CD1c-positive myeloid dendritic cell (primary cell): ENCODE data around the gene CADM4.

Experiments
- DNase-seq: peaks from one replicate; pipeline ENCODE4 v3.0.0-alpha.2; 2016; ENCODE audit errors: extremely low spot score

CADM4 gene

GRCh38 chr19:43634506-43634871 lies 5.2 kb downstream of the CADM4 start:
- DNase-seq = no peak

- DNase-seq = no peak
These were observed 5.6 kb downstream of the CADM4 start for GRCh38 chr19:43634068-43634467.

DNA sequence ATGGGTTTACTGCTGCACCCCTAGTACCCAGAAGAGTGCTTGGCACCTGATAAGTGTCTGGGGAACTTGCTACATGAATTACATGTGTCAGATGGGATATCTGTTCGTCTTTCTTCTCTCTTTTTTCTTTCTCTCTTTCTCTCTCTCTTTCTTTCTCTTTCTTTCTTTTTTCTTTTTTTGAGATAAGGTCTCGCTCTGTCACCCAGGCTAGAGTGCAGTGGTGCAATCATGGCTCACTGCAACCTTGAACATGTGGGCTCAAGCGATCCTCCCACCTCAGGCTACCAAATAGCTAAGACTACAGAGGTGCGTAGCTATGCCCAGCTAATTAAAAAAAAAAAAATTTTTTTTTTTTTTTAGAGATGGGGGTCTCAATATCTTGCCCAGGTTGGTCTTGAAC lies 6.1 kb downstream of the CADM4 start:
- no peak for DNase-seq

- DNase-seq = no peak
These were observed 8.2 kb downstream of the CADM4 start for GRCh38 chr19:43631491-43631890.

DNA sequence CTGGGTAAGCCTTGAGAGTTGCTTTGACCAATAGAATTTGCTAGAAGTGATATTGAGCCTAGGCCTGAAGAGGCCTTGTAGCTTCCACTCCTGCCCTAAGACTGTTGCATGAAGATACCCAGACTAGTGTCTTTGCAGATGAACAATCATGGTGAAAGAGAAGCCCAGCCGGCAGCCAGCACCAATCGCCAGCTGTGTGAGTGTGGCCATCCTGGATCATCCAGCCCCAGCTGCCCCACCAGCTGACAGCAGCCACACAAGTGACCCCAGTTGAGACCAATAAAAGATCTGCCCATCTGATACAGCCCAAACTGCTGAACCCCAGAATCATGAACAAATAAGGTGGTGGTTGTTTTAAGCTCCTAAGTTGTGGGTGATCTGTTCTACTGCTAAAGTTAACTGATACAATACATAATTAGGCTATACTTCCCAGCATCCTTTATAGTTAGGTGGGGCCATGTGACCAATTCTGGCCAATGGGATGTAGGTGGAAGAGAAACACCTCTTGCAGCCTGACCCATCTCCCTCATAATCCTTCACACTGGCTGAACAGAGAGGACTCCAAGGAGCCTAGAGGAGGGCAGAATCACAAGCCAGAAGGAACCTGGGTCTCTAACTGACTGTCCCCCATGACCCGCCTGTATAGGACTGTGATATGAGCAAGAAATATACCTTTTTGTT lies 10.9 kb downstream of the CADM4 start:
- DNase-seq = no peak

DNA sequence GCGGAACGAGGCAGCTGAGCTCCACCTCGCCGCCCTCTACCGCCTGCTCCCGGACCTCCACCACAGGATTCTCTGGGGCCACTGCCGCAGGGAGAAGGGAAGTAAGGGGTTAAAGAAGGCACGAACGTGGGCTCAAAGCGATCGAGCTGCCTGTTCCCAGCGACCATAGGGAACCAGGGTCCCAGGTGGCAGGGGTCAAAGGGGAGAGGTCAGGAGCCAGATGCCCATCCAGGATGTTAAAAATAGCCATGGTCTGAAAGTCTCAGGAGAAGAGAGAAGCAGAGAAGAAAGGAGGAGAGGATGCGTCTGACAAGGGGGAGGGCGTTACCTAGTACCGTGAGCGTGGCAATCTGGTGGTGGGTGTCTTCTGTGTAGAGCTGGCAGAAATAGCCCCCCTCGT lies 12.8 kb downstream of the CADM4 start:
- DNase-seq = no peak

DNA sequence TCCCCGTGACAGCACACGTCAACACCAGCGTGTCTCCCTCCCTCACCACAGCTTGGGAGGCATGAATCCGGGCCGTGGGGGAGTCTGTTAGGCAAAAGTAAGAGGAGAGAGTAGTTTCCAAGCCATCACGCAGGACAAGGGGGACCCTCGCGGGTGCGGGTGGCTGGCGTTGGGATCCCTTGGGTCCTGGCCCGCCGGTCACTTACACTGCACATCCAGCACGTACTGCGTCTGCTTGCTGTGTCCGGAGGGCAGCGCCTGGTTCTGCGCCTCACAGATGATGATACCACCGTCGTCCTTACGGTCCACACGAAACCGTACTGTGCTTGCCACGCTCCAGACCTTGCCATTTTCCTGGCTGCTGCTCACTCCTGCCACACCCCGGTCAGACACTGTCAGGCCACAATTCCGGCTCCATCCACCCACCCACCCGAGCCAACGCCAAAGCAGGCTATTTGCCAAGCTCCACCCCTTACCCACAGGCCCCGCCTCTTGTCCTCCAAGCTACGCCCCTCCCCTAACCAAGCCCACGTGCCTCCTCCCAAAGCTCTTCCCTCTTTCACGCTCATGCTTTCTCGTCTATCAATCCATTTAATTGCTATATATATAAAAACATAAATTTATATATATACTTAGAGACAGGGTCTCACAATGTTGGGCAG lies 13.6 kb downstream of the CADM4 start:
- peak; percentile 62 for DNase-seq

DNA sequence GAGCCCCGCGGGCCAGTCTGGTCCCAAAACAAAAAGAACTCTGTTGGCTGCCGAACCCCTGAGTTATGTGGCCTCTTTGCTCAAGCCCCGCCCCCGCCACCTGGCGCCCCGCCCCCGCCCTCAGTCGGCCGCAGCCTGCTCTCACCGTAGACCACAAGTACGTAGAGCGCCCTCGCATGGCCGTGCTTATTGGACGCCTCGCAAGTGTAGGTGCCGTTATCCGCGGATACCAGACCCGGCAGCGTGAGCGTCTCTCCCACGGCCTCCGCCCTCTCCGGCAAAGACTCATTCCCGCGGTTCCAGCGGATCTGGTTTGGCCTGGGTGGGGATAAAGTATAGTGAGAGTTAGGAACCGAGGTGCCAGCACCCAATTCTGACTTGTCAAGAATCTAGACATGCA lies 14.7 kb downstream of the CADM4 start:
- peak; percentile 72 for DNase-seq

DNA sequence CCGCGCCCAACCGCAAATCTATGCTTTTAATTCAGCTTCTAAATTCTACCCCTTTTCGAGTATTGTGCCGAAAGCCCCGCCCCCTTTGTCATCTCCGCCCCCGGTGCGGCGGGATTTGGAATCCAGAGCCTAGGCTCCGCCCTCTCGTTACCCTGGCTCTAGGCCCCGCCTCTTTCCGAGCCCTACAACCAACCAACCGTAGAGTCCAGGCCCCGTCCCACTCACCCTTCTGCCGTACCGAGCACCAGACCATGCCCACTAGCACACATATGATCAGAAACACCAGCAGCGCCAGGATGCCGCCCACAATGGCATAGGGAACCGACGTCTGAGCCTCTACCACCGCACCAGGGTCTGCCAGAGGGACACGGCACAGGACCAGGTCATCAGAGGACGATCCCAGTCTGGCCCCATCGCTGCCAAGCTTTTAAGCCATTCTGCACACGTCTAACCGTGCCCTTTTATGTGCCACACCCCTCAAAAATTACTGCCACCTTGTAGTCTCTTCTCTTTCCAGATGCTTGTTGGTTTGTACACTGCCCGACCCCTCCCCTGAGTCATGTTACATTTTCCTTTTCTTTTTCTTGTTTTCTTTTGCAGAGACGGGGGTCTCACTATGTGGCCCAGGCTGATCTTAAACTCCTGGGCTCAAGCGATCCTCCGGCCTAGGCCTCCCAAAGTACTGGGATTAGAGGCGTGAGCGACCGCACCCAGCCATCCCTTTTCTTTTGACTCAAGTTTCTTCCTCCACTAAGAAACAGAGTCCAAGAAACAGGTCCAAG lies 15.6 kb downstream of the CADM4 start:
- no peak for DNase-seq

DNA sequence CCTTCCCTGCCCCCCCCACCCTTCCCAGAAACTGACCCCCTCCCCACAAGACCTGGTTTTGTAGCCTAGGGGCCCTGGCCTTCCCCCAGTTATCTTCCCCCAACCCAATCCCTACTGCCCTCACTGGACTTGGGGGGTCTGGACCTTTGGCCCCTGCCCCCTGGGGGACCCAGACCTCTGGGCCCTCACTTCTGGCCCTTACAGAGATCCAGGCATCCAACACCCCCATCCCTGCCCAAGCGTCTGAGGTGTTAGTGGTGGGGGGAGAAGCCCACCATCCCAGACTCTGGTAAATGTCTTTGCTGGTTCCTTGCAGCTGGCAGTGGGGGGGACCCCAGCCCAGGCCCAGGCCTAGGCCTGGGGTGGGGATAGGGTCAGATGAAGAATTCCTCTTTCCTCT lies 16.7 kb downstream of the CADM4 start:
- no peak for DNase-seq

DNA sequence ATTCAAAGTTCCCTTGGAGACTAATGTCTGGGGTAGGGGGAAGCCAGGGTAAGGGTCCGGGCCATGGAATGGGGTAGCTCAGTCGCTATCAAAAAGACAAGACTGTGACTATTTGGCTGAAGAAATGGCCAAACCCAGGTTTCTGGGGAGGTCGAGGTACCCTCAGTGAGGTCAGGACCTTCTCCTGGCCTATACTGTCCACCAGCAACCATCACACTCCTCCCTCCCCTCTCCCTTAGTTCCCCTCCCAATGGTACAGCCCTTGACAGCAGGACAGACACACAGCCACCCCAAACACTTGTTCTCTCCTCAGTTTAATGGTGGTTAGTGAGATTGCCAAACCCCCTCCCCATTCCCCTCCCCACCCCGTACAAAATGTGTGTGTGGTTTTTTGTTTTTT lies 17.6 kb downstream of the CADM4 start:
- no peak for DNase-seq

- DNase-seq = no peak
These were observed 19.3 kb downstream of the CADM4 start for GRCh38 chr19:43620061-43621001.

- peak; percentile 93 for DNase-seq
These were observed 20.2 kb downstream of the CADM4 start, which contains the start of gene ZNF428 for GRCh38 chr19:43619262-43620060. TSS of gene ZNF428 (minus strand) at chr19:43619629. CDS start at chr19:43614304, 5,325 bp downstream.

- no peak for DNase-seq
These were observed 20.8 kb downstream of the CADM4 start for GRCh38 chr19:43618921-43619261.

GRCh38 chr19:43616954-43617353 lies 22.7 kb downstream of the CADM4 start:
- no peak for DNase-seq

DNA sequence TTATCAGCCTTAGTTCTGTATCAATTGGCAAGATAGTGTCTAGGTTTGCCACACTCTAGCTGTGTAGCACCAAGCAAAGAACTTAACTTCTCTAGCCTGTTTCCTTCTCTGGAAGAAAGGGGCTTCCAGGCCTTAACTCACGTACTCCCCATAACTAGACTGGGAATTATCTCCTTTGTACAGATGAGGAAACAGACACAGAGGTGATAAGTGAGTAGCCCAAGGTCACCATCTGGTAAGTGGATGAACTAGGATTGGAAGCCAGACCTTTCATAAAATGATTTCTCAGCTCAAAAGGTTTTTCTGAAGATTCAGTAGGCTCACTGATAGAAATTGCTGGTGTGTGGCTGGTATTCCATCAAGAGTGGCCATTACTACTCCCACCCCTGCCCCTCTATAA lies 23.3 kb downstream of the CADM4 start:
- DNase-seq = no peak

GRCh38 chr19:43612374-43612773 lies 27.3 kb downstream of the CADM4 start:
- DNase-seq = no peak

DNA sequence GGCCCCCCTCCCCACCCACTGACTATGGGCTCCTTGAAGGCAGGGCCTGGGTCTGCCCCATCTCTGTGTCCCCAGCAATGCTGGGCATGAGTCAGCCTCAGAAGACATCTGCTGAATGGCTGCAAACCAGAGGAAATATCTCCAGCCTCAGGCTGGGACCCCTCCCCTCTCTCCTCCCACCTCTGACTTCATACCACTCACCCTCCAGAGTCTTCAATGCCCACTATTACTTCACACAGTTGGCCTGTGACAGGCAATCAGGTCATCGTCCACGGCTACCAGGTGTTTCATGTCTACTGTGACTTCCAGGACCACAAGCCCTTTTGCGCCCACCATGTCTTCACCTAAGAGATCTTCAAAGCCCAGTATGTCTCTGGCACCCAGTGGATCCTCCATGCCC lies 27.9 kb downstream of the CADM4 start, which contains the start of gene SRRM5:
SRRM5 (plus strand) TSS at position 301 of the 400 bp plus-strand sequence; CDS start at position 335, 34 bp downstream.
- DNase-seq = no peak

- no peak for DNase-seq
These were observed 29.2 kb downstream of the CADM4 start for GRCh38 chr19:43610493-43610892.

DNA sequence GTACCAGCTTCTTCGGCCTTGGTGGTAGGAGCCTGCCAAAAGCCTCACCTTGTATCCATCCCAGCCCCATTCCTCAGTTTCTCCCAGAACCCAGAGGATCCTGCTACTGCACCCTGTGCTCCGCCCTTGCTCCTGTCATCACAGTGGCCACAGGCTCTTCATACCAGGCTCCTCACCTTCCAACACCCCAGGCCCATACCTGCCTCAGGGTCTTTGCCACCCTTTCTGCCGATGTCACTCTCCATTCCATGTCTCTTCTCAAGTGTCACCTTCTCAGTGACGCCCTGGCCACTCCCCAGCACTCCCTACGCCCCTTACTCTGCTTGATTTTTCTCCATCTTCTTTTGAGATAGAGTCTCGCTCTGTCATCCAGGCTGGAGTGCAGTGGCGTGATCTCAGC lies 29.8 kb downstream of the CADM4 start:
- no peak for DNase-seq
